Neural progenitor cell (in vitro differentiated cells): Measurements from ENCODE around the gene ZMYND11. TPM values are rescaled to one million over a fixed set of nuclear protein-coding genes. Genes with fewer than 3 reads are reported as not detected.

Experiments used
- DNase-seq: peaks from one replicate; pipeline ENCODE4 v3.0.0-alpha.2; 2016; ENCODE audit warnings: low spot score
- H2AFZ ChIP-seq: fragments of 200-600 bp; sonication (generic); replicated peaks from 2 replicates; pipeline ENCODE4 v1.6.1; 2016; ENCODE audit warnings: antibody characterized with exemption
- H3F3A ChIP-seq: fragments of 200-600 bp; sonication (generic); 2 replicates; pipeline ENCODE4 v1.6.1; 2016; ENCODE audit warnings: antibody characterized with exemption, low read depth
- H3K27ac ChIP-seq: fragments of 200-600 bp; sonication (generic); 2 replicates; pipeline ENCODE4 v1.5.1; 2016; ENCODE audit warnings: mild to moderate bottlenecking
- H3K27me3 ChIP-seq: fragments of 200-600 bp; sonication (generic); 2 replicates; pipeline ENCODE4 v1.6.1; 2016; ENCODE audit warnings: mild to moderate bottlenecking, moderate library complexity
- H3K36me3 ChIP-seq: fragments of 200-600 bp; sonication (generic); 2 replicates; pipeline ENCODE4 v1.5.1; 2016
- H3K4me1 ChIP-seq: fragments of 200-600 bp; sonication (generic); 2 replicates; pipeline ENCODE4 v1.6.1; 2016; ENCODE audit warnings: mixed run types
- H3K4me2 ChIP-seq: fragments of 200-600 bp; sonication (generic); 2 replicates; pipeline ENCODE4 v1.6.1; 2016
- H3K4me3 ChIP-seq: fragments of 200-600 bp; sonication (generic); 2 replicates; pipeline ENCODE4 v1.5.1; 2016
- H3K79me2 ChIP-seq: fragments of 200-600 bp; sonication (generic); 2 replicates; pipeline ENCODE4 v1.6.1; 2016; ENCODE audit warnings: low read depth
- H3K9ac ChIP-seq: fragments of 200-600 bp; sonication (generic); 2 replicates; pipeline ENCODE4 v1.6.1; 2016
- H3K9me3 ChIP-seq: fragments of 200-600 bp; sonication (generic); 2 replicates; pipeline ENCODE4 v1.5.1; 2016; ENCODE audit warnings: low read depth
- H4K20me1 ChIP-seq: fragments of 200-600 bp; sonication (generic); 2 replicates; pipeline ENCODE4 v1.6.1; 2016; ENCODE audit warnings: low read depth
- H3K27ac Mint-ChIP-seq: 3 replicates; pipeline ENCODE4 v1.8.0; 2021; ENCODE audit warnings: mixed read lengths
- H3K27me3 Mint-ChIP-seq: 2 replicates; pipeline ENCODE4 v1.8.0; 2022; ENCODE audit warnings: low read depth, mild to moderate bottlenecking, inconsistent platforms, moderate library complexity, mixed read lengths; ENCODE audit not compliant: insufficient read depth
- H3K36me3 Mint-ChIP-seq: 3 replicates; pipeline ENCODE4 v1.8.0; 2021; ENCODE audit warnings: mixed read lengths
- H3K4me1 Mint-ChIP-seq: 3 replicates; pipeline ENCODE4 v1.8.0; 2021; ENCODE audit warnings: mixed read lengths
- H3K4me3 Mint-ChIP-seq: 3 replicates; pipeline ENCODE4 v1.8.0; 2021; ENCODE audit warnings: mild to moderate bottlenecking, moderate library complexity, mixed read lengths
- H3K9me3 Mint-ChIP-seq: 3 replicates; pipeline ENCODE4 v1.8.0; 2020; ENCODE audit warnings: mixed read lengths
- EZH2 ChIP-seq: fragments of 200-600 bp; sonication (generic); IDR thresholded peaks from 2 replicates; pipeline ENCODE4 v1.6.1; 2017; ENCODE audit warnings: antibody characterized with exemption, mild to moderate bottlenecking, moderate library complexity
- EZH2phosphoT487 ChIP-seq: fragments of 200-600 bp; sonication (generic); IDR thresholded peaks from 2 replicates; pipeline ENCODE4 v1.6.1; 2017; ENCODE audit warnings: antibody characterized with exemption
- total RNA-seq: library from RNA; depleted of rRNA; stranded (reverse); fragments of >200 nt; gene quantifications from 2 replicates; pipeline ENCODE4 v1.2.3, GENCODE V29; 2015; ENCODE audit warnings: low replicate concordance
- TF ChIP-seq, protein P1 (sequence below): fragments of 200-600 bp; sonication (generic); IDR thresholded peaks from 2 replicates; pipeline ENCODE4 v1.5.1; 2017; ENCODE audit warnings: antibody characterized with exemption, mild to moderate bottlenecking

Gene ZMYND11
- total RNA-seq, 1 donor from 2014 or later, result 59.5 TPM

GRCh38 chr10:287026-287709 is 151.9 kb downstream of the ZMYND11 start:
- no peak overlapping the region for H3K9ac ChIP-seq
- Mint-ChIP-seq H3K36me3 (peaks cover 35% of the 10 kb centered on the region), H3K9me3 (no peaks in the 10 kb centered on the region), H3K27ac (no peak overlapping the region), H3K4me1 (no peaks in the 10 kb centered on the region), H3K27me3 (peaks cover 2% of the 10 kb centered on the region), H3K4me3 (no peak overlapping the region)
- H3K4me2 ChIP-seq, result no peak overlapping the region
- no peaks in the 10 kb centered on the region for H3K4me1 ChIP-seq
- DNase-seq, result no peak
- H3K79me2 ChIP-seq, result no peaks in the 10 kb centered on the region
- no peak for TF ChIP-seq EZH2phosphoT487
- TF ChIP-seq EZH2, result no peak
- TF ChIP-seq, protein P1, sequence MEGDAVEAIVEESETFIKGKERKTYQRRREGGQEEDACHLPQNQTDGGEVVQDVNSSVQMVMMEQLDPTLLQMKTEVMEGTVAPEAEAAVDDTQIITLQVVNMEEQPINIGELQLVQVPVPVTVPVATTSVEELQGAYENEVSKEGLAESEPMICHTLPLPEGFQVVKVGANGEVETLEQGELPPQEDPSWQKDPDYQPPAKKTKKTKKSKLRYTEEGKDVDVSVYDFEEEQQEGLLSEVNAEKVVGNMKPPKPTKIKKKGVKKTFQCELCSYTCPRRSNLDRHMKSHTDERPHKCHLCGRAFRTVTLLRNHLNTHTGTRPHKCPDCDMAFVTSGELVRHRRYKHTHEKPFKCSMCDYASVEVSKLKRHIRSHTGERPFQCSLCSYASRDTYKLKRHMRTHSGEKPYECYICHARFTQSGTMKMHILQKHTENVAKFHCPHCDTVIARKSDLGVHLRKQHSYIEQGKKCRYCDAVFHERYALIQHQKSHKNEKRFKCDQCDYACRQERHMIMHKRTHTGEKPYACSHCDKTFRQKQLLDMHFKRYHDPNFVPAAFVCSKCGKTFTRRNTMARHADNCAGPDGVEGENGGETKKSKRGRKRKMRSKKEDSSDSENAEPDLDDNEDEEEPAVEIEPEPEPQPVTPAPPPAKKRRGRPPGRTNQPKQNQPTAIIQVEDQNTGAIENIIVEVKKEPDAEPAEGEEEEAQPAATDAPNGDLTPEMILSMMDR, result no peak
- H3K36me3 ChIP-seq, result no peaks in the 10 kb centered on the region
- peaks cover 5% of the 10 kb centered on the region for H4K20me1 ChIP-seq
- no peak overlapping the region for H2AFZ ChIP-seq
- H3K9me3 ChIP-seq, result no peaks in the 10 kb centered on the region
- no peak overlapping the region for H3K4me3 ChIP-seq
- H3K27me3 ChIP-seq, result no peaks in the 10 kb centered on the region
- no peaks in the 10 kb centered on the region for H3F3A ChIP-seq
- no peak overlapping the region for H3K27ac ChIP-seq

DNA sequence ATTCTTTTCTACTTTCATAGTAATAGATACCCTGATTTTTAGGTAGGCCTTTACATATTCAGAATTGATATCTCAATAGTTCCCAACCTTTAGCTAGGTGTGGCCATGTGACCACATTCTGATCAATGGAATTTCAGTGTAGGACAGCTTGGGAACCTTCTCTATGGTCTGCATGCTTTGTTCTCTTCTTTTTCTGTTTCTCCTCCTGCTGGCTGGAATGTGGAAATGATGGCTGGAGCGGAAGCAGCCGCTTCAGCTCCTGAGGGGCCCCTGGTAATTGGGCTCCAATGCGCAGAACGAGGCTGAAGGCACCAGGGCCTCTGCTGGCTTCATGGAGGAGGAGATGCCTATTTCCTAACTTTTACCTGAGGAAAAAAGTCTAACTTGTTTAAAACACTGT is 152.6 kb downstream of the ZMYND11 start:
- H3K4me1 Mint-ChIP-seq, result peaks cover 2% of the 10 kb centered on the region
- H3K27me3 ChIP-seq, result no peaks in the 10 kb centered on the region
- peaks cover 35% of the 10 kb centered on the region for H3K36me3 Mint-ChIP-seq
- peak; percentile 28 for DNase-seq
- H3K4me3 ChIP-seq, result no peak overlapping the region
- H4K20me1 ChIP-seq, result peaks cover 5% of the 10 kb centered on the region
- no peaks in the 10 kb centered on the region for H3K36me3 ChIP-seq
- no peak overlapping the region for H3K4me2 ChIP-seq
- no peaks in the 10 kb centered on the region for H3K9me3 Mint-ChIP-seq
- no peak overlapping the region for H3K9ac ChIP-seq
- H2AFZ ChIP-seq, result no peak overlapping the region
- H3K9me3 ChIP-seq, result no peaks in the 10 kb centered on the region
- no peaks in the 10 kb centered on the region for H3K79me2 ChIP-seq
- H3K4me3 Mint-ChIP-seq, result no peak overlapping the region
- no peaks in the 10 kb centered on the region for H3K4me1 ChIP-seq
- no peak overlapping the region for H3K27ac ChIP-seq
- H3K27me3 Mint-ChIP-seq, result peaks cover 2% of the 10 kb centered on the region
- no peak for TF ChIP-seq EZH2phosphoT487
- TF ChIP-seq, protein P1, result peak; percentile 33
- no peaks in the 10 kb centered on the region for H3F3A ChIP-seq
- no peak overlapping the region for H3K27ac Mint-ChIP-seq

DNA sequence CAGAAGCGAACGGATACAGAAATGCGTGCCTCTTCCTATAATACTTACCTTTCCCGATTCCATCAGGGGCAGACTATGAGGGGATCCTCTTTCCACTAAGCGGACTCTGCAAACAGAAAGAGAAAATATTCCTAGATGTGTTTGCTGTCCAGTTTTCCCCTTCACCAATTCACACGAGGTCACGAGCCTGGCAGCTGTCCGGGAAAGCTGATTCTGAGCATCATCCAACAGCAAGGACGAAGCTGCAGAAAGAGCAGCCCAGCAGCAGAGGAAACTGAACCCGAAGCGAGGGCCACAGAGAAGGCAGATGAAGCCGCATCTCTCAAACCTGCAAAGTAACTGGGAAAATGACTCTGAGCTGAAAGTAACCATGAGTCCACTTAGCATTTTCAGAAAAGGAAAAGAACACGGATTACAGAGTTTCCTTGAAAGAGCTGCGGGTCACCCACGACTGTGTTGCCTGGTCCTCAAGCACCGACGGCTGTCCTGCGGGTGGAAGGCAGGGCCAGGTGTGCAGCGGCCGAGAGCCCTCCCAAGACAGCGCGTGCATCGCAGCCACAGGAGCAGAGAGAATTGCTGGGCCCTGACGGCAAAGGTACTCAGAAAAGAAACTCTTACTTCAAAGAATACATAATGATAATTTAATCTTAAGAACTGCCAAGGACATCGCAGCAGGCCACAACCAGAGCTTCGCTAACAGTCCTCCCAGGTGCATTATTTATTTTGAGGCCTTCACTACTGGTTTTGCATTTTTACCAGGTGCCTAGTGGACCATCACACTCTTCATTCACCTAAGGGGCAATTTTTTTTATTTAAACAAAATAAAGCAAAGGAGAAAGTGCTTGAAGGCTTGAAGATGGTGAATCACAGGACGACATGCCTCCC is 153.3 kb downstream of the ZMYND11 start:
- Histone ChIP-seq H3K4me3 (no peak overlapping the region), H3K27me3 (no peaks in the 10 kb centered on the region), H2AFZ (no peak overlapping the region), H3K9me3 (no peaks in the 10 kb centered on the region), H3K79me2 (no peaks in the 10 kb centered on the region), H3K4me2 (no peak overlapping the region), H4K20me1 (peaks cover 7% of the 10 kb centered on the region), H3K4me1 (peaks cover 1% of the 10 kb centered on the region), H3K27ac (no peak overlapping the region), H3F3A (no peaks in the 10 kb centered on the region), H3K36me3 (no peaks in the 10 kb centered on the region), H3K9ac (no peak overlapping the region)
- H3K36me3 Mint-ChIP-seq, result peaks cover 30% of the 10 kb centered on the region
- H3K4me3 Mint-ChIP-seq, result no peak overlapping the region
- H3K9me3 Mint-ChIP-seq, result no peaks in the 10 kb centered on the region
- H3K27ac Mint-ChIP-seq, result no peak overlapping the region
- DNase-seq, result no peak
- peaks cover 4% of the 10 kb centered on the region for H3K4me1 Mint-ChIP-seq
- H3K27me3 Mint-ChIP-seq, result peaks cover 2% of the 10 kb centered on the region
- TF ChIP-seq EZH2 (no peak), EZH2phosphoT487 (no peak)
- TF ChIP-seq, protein P1, result no peak
